ENCODE measurements around the gene ANAPC10.

Gene ANAPC10

DNA sequence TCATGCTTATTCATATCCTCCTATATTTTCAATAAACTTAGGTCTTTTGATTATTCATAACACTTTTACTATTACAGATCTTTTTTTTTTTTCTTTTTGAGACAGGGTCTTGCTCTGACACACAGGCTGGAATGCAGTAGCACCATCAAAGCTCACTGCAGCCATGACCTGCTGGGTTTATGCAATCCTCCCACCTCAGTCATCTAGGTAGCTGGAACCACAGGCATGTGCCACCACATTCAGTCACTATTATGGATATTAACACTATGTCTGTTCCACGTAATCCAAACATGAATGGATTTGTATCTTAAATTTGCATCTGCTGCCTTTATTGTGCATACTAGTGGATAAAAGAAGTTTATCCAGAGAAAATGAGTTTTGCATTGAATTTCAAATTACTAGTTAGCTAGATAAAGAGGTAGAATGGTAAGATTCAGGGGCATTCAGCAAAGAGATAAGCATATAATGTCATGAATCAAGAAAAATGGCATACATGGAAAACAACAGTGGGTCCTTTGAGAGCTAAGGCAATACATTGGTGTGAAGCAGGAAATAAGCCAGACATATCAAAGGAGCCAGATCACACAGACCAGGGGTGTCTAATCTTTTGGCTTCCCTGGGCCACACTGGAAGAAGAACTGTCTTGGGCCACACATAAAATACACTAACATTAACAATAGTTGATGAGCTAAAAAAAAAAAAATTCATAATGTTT is 13.9 kb downstream of the ANAPC10 start:
- Histone ChIP-seq H3K4me2 (ENCODE audit: low read length) (no peak overlapping the region), H3K27ac (ENCODE audit: low read depth, low read length) (no peak overlapping the region), H3K79me2 (ENCODE audit: control insufficient read depth, low read length) (peaks cover 33% of the 10 kb centered on the region)

DNA sequence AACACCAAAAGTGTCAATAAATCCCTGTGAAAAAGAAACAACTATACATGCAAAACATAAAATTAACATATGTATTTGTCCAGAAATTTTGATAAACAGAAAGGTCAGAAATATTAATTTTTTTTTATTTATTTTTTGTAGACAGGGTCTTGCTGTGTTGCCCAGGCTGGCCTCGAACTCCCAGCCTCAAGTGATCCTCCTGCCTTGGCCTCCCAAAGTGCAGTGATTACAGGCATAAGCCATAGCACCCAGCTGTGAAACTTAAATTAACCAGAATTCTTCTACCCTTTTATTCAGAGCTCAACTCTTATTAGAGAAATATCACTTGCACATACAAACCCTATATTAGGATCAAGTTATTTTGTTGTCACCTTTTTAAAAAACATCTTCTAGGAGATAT is 16.2 kb downstream of the ANAPC10 start:
- H3F3A ChIP-seq (ENCODE audit: control insufficient read depth, insufficient read depth), result peaks cover 3% of the 10 kb centered on the region; the same call in 1 of the 2 replicates
- H3K27ac ChIP-seq (ENCODE audit: low read depth, low read length), result no peak overlapping the region
- H3K36me3 ChIP-seq (ENCODE audit: control insufficient read depth, low read length), result peaks cover 36% of the 10 kb centered on the region
- H3K4me1 ChIP-seq (ENCODE audit: control insufficient read depth, low read length), result no peaks in the 10 kb centered on the region
- H3K4me2 ChIP-seq (ENCODE audit: low read length), result no peak overlapping the region
- H3K9me3 ChIP-seq (ENCODE audit: control insufficient read depth, insufficient read depth, low read length), result no peaks in the 10 kb centered on the region
- TF ChIP-seq, protein P1, sequence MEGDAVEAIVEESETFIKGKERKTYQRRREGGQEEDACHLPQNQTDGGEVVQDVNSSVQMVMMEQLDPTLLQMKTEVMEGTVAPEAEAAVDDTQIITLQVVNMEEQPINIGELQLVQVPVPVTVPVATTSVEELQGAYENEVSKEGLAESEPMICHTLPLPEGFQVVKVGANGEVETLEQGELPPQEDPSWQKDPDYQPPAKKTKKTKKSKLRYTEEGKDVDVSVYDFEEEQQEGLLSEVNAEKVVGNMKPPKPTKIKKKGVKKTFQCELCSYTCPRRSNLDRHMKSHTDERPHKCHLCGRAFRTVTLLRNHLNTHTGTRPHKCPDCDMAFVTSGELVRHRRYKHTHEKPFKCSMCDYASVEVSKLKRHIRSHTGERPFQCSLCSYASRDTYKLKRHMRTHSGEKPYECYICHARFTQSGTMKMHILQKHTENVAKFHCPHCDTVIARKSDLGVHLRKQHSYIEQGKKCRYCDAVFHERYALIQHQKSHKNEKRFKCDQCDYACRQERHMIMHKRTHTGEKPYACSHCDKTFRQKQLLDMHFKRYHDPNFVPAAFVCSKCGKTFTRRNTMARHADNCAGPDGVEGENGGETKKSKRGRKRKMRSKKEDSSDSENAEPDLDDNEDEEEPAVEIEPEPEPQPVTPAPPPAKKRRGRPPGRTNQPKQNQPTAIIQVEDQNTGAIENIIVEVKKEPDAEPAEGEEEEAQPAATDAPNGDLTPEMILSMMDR (IDR thresholded peaks at IDR 0.05; ENCODE audit: low read depth, low read length, poor library complexity, severe bottlenecking), result no peak
- TF ChIP-seq EZH2phosphoT487 (IDR thresholded peaks at IDR 0.05; ENCODE audit: borderline replicate concordance, low read length), result no peak
- H3K27me3 ChIP-seq (ENCODE audit: control insufficient read depth, low read length), result no peaks in the 10 kb centered on the region
- H3K4me3 ChIP-seq (ENCODE audit: low read length), result no peak overlapping the region
- no peaks in the 10 kb centered on the region for H3K9me2 ChIP-seq (replicated peaks; ENCODE audit: control insufficient read depth, low read length)
- no peaks in the 10 kb centered on the region for H4K20me1 ChIP-seq (ENCODE audit: control insufficient read depth, insufficient read depth, low read depth, low read length)
- peaks cover 35% of the 10 kb centered on the region for H3K79me2 ChIP-seq (ENCODE audit: control insufficient read depth, low read length)

More for the DNA sequence above, 13.9 kb downstream of the ANAPC10 start:
- no peaks in the 10 kb centered on the region for H3K27me3 ChIP-seq (ENCODE audit: control insufficient read depth, low read length)
- H4K20me1 ChIP-seq (ENCODE audit: control insufficient read depth, insufficient read depth, low read depth, low read length), result no peaks in the 10 kb centered on the region
- H3K9me3 ChIP-seq (ENCODE audit: control insufficient read depth, insufficient read depth, low read length), result no peaks in the 10 kb centered on the region
- H3K4me3 ChIP-seq (ENCODE audit: low read length), result no peak overlapping the region
- TF ChIP-seq, protein P1 (IDR thresholded peaks at IDR 0.05; ENCODE audit: low read depth, low read length, poor library complexity, severe bottlenecking), result no peak
- TF ChIP-seq EZH2phosphoT487 (IDR thresholded peaks at IDR 0.05; ENCODE audit: borderline replicate concordance, low read length), result no peak
- no peaks in the 10 kb centered on the region for H3K9me2 ChIP-seq (replicated peaks; ENCODE audit: control insufficient read depth, low read length)
- H3K4me1 ChIP-seq (ENCODE audit: control insufficient read depth, low read length), result peaks cover 5% of the 10 kb centered on the region
- H3K36me3 ChIP-seq (ENCODE audit: control insufficient read depth, low read length), result peaks cover 41% of the 10 kb centered on the region
- peaks cover 3% of the 10 kb centered on the region; the same call in 1 of the 2 replicates for H3F3A ChIP-seq (ENCODE audit: control insufficient read depth, insufficient read depth)

DNA sequence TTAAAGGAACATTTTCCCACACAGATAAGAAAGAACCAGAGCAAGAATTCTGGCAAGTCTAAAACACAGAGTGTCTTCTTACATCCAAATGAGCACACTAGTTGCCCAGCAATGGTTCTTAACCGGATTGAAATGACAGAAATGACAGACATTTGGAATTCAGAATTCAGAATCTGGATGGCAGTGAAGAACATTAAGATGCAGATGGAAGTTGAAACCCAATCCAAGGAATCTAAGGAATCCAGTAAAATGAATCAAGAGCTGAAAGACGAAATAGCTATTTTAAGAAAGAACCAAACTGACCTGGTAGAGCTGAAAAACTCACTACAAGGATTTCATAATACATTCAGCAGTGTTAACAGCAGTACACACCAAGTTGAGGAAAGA is 21.5 kb downstream of the ANAPC10 start:
- H3K4me1 ChIP-seq (ENCODE audit: control insufficient read depth, low read length), result no peaks in the 10 kb centered on the region
- no peak overlapping the region for H3K4me3 ChIP-seq (ENCODE audit: low read length)
- H3K4me2 ChIP-seq (ENCODE audit: low read length), result no peak overlapping the region
- H3K9me3 ChIP-seq (ENCODE audit: control insufficient read depth, insufficient read depth, low read length), result no peaks in the 10 kb centered on the region
- no peak overlapping the region for H3K27ac ChIP-seq (ENCODE audit: low read depth, low read length)
- peaks cover 39% of the 10 kb centered on the region for H3K36me3 ChIP-seq (ENCODE audit: control insufficient read depth, low read length)
- TF ChIP-seq EZH2phosphoT487 (IDR thresholded peaks at IDR 0.05; ENCODE audit: borderline replicate concordance, low read length), result no peak
- TF ChIP-seq, protein P1 (IDR thresholded peaks at IDR 0.05; ENCODE audit: low read depth, low read length, poor library complexity, severe bottlenecking), result no peak
- no peaks in the 10 kb centered on the region for H4K20me1 ChIP-seq (ENCODE audit: control insufficient read depth, insufficient read depth, low read depth, low read length)
- H3F3A ChIP-seq (ENCODE audit: control insufficient read depth, insufficient read depth), result peaks cover 2% of the 10 kb centered on the region; the same call in 1 of the 2 replicates
- no peaks in the 10 kb centered on the region for H3K27me3 ChIP-seq (ENCODE audit: control insufficient read depth, low read length)
- peaks cover 33% of the 10 kb centered on the region for H3K79me2 ChIP-seq (ENCODE audit: control insufficient read depth, low read length)
- no peaks in the 10 kb centered on the region for H3K9me2 ChIP-seq (replicated peaks; ENCODE audit: control insufficient read depth, low read length)

Data from DOHH2 (cell line).